Activated T-cell treated with anti-CD3 and anti-CD28 coated beads for 1 hour (primary cell): ENCODE data around the gene IGSF23.
"Not testable (repeated sequence)": the region's sequence is repeated elsewhere in the genome, so short reads cannot be mapped to it uniquely, and the experiment has no call there.

Source experiments
- DNase-seq: peaks from one replicate; pipeline ENCODE4 v3.0.0-alpha.2; 2020; ENCODE audit warnings: low read depth

Gene IGSF23

GRCh38 chr19:44587963-44588770 is 25.2 kb upstream of the IGSF23 start:
- DNase-seq, result no peak

DNA sequence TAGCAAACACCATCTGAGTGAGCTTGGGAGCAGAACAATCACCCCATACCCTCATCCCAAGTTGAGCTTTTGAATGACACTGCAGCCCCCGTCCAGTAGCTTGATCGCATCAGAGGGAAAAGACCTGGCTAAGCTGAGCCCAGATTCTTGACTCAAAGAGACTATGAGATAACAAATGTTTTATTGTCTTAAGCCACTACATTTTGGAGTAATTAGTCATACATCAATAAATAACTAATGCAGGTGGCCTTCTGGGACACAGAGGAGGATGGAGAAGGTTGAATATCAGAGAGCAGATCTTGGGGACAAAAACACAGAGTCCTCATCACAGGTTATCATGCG is 24.6 kb upstream of the IGSF23 start:
- DNase-seq, result no peak

- no peak for DNase-seq
These were observed 22.9 kb upstream of the IGSF23 start for GRCh38 chr19:44590245-44591059.

DNA sequence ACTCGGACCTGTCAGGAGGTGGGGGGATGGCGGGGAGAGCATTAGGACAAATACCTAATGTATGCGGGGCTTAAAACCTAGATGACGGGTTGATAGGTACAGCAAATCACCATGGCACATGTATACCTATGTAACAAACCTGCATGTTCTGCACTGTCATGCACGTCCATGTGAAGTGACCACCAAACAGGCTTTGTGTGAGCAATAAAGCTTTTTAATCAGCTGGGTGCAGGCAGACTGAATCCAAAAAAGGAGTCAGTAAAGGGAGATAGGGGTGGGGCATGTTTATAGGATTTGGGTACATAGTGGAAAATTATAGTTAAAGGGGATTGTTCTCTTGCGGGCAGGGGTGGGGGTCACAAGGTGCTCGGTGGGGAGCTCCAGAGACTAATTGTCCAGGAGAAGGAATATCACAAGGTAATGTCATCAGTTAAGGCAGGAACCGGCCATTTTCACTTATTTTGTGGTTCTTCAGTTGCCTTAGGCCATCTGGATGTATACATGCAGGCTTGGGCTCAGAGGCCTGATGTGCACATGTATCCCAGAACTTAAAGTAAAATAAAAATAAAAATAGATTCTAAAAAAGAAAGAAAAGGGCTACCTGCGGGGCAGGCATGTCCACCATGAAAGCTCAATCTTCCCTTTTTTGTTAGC is 21.9 kb upstream of the IGSF23 start:
- not testable (repeated sequence) for DNase-seq

DNA sequence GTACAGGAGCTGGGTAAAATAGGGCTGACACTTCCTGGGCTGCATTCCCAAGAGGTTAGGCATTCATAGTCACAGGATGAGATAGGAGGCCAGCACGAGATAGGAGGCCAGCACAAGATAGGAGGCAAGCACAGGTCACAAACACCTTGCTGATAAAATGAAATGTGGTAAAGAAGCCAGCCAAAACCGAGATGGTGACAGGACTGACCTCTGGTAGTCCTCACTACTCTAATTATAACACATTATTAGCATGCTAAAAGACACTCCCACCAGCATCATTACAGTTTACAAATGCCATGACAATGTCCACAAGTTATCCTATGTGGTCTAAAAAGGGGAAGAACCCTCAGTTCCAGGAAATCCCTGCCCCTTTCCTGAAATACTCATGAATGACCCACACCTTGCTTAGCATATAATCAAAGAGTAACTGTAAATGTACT is 20.9 kb upstream of the IGSF23 start:
- no peak for DNase-seq

DNA sequence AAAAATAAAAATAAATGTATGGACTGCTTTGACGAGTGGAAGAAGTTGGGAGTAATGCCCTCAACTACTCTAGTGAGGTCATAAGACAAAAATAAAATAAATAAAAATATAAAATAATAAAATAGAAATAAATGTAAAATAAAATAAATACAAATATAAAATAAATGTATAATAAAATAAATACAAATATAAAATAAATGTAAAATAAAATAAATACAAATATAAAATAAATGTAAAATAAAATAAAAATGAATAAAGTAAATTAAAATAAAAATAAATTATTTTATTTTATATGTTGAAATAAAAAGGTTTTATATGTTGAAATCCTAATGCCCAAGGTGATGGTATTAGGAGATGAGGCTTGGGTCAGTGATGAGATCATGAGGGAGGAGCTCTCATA is 20.1 kb upstream of the IGSF23 start:
- no peak for DNase-seq

DNA sequence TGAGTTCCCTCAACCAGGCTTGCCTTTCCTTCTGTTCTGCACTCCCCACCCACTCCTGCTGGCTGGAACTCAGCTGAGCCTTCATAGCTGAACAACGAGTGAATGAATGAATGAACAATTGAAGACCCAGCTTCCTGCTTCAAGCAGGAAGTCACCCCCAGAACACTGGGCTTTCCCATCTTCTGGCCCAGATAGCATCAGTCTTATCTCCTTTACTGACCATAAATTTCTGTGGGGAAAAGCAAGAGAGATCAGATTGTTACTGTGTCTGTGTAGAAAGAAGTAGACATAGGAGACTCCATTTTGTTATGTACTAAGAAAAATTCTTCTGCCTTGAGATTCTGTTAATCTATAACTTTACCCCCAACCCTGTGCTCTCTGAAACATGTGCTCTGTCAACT is 19.5 kb upstream of the IGSF23 start:
- not testable (repeated sequence) for DNase-seq

- no peak for DNase-seq
These were observed 16.8 kb upstream of the IGSF23 start for GRCh38 chr19:44596428-44597130.

GRCh38 chr19:44597131-44597491 is 16.3 kb upstream of the IGSF23 start:
- no peak for DNase-seq

GRCh38 chr19:44598355-44598754 is 15.0 kb upstream of the IGSF23 start:
- no peak for DNase-seq

- DNase-seq, result no peak
These were observed 14.5 kb upstream of the IGSF23 start for GRCh38 chr19:44598880-44599279.

DNA sequence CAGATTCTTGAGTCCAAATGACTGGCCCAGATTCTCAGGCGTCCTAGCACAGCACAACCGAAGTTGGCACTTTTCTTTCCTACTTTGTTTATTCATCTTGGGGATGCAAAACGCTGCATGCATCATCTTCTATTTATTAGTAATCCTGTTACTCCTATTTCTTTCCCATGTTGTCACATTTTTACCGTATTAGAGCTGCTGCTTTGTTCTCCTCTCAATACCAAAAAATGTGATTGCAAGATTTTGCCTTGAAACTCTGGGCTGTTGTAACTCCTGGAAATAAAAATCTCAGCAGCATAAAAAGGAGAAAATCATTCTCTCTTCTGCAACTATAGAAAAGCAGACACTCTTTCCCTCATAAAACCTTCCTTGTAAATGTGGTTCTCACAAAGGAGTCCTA is 12.9 kb upstream of the IGSF23 start:
- DNase-seq, result no peak

- DNase-seq, result no peak
These were observed 11.3 kb upstream of the IGSF23 start for GRCh38 chr19:44602081-44602480.

GRCh38 chr19:44603201-44603945 is 10.0 kb upstream of the IGSF23 start:
- no peak for DNase-seq

DNA sequence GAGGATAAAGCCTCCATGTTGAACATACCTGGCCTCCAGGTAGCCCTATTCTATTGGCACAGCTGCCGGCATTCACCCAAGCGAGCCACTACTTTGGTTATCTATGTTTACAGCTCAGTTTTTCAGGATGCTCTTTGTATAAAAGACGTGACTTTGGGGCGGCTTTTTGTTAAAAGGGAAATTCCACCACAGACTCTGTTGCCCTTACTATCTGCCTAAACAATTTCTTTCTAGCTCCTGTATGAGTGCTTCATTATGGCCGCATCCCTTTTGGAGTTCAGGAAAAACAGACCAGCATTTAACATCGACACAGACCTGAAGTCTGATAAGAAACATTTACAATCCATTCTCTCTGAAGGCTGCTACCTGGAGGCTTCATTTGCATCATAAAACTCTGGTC is 9.1 kb upstream of the IGSF23 start:
- no peak for DNase-seq

DNA sequence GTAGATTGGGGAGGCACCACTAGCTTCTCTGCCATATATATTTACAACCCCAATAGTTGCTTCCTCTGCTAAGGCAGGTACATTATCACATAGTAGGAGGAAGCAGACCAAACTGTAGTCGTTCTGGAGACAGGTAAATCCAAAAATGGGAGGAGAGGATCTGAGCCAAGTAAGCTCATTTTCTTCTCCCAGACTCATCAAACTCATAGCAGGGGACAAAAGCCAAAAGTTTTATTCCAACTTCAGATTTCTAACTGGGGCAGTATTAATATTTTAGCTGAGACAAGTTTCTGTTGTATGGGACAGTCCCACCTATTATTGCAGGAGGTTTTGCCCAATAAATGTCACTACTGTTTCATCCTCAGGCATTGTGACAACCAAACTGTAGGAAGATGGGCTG is 7.8 kb upstream of the IGSF23 start:
- DNase-seq, result no peak

DNA sequence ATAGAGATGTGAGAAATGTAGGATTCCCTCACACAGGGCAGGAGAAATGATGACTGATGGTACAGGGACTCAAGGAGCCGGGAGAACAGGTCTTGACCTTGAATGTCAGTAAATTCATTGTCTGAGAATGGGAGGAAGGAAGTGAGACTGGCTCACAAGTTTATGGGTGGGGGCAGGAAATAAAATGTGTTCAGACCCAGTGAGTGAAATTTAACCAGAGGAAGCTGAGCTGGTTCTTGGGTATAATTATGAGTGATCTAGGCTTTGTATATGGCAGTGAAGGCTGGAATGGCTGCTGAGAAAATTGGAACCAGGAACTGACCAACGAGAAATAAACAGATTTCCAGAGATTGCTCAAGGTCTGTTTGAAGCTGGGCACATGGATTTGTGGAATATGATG is 6.3 kb upstream of the IGSF23 start:
- no peak for DNase-seq

GRCh38 chr19:44607917-44608316 is 5.4 kb upstream of the IGSF23 start:
- DNase-seq, result no peak

GRCh38 chr19:44608391-44608821 is 5.0 kb upstream of the IGSF23 start:
- no peak for DNase-seq

- no peak for DNase-seq
These were observed 4.1 kb upstream of the IGSF23 start for GRCh38 chr19:44609219-44609618.

DNA sequence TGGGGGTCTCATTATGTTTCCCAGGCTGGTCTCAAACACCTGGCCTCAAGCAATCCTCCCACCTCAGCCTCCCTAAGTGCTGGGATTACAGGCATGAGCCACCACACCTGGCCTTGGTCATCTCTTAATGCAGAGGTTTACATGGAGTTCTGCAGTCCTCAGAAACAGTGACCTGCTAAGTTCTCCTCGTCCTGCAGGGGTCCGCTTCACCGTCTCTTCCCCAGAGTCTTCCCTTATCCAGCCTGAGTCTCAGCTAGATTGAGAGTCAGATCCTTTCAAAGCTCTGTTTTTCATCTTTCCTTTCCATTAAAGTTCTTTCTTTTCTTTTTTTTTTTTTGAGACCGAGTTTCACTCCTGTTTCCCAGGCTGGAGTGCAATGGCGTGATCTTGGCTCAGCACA is 2.9 kb upstream of the IGSF23 start:
- not testable (repeated sequence) for DNase-seq
